Hypothalamus (tissue), 51 donors: ENCODE data around the gene BPIFB2.
"Not testable (repeated sequence)": the region's sequence is repeated elsewhere in the genome, so short reads cannot be mapped to it uniquely, and the experiment has no call there.

ENCODE experiments used
- DNase-seq, 51 donors: peaks; one replicate each; lab custom pipeline; 2025; lab: John Stamatoyannopoulos, UW

The BPIFB2 gene, protein sequence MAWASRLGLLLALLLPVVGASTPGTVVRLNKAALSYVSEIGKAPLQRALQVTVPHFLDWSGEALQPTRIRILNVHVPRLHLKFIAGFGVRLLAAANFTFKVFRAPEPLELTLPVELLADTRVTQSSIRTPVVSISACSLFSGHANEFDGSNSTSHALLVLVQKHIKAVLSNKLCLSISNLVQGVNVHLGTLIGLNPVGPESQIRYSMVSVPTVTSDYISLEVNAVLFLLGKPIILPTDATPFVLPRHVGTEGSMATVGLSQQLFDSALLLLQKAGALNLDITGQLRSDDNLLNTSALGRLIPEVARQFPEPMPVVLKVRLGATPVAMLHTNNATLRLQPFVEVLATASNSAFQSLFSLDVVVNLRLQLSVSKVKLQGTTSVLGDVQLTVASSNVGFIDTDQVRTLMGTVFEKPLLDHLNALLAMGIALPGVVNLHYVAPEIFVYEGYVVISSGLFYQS

GRCh38 chr20:33007376-33008335 lies at the start of gene BPIFB2:
TSS of gene BPIFB2 (plus strand) at chr20:33007704. CDS start at chr20:33008575, 871 bp downstream.
- DNase-seq = no peak

- no peak for DNase-seq
Observed at GRCh38 chr20:32958574-32958973, 48.9 kb upstream of the BPIFB2 start.

DNA sequence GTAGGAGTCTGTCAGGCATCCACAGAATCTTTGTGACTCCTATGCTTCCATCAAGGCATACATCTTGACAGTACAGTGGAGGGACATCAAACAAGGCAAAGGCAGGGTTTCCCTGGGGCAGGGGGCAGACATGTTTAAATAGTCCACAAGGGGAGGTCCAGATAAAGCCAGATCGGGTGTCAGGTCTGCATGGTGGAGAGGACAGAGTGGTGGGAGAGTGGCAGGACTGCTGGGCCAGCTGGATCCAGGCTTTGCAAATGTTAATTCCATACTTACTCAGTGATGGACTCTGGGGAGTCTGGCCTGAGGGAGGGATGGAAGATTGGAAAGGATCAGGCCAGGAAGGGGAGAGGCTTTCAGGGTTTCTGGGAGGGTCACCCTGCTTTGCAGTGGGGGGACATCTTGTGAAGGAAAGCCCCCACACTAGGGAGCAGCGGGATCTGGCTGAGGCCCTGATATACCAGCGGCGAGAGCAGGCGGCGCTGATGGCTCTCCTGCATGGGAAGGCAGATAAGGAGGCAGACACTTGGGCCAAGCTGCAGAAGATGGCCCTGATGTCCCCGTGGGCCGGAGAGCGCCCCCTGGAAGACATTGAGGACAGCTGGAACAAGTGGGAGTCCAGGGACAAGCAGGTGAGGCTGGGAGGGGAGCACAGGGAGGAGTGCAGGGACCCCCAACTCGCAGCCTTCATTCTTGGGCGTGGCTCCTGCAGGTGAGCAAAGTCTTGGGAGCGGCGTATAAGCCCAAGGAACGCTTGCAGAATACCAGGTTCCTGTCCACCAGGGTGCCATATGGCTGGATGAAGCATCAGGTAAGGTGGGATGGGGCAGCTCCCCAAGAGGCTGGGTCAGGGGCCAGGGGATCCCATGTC lies 47.9 kb upstream of the BPIFB2 start:
- DNase-seq = no peak

DNA sequence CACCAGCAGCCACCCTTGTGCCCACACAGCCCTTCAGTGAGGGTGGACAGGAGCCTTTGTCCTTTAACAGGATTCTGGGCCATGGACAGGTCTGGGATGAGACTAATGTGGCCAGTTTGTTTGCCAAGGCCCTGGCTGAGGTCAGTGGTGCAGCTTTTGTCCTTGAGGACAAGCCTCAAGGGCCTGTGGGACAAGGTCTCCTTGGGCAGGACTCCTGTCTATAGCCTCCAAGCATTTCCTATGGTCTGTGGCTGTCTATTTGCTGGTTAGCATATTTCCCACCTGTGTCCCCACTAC lies 47.3 kb upstream of the BPIFB2 start:
- DNase-seq = no peak

DNA sequence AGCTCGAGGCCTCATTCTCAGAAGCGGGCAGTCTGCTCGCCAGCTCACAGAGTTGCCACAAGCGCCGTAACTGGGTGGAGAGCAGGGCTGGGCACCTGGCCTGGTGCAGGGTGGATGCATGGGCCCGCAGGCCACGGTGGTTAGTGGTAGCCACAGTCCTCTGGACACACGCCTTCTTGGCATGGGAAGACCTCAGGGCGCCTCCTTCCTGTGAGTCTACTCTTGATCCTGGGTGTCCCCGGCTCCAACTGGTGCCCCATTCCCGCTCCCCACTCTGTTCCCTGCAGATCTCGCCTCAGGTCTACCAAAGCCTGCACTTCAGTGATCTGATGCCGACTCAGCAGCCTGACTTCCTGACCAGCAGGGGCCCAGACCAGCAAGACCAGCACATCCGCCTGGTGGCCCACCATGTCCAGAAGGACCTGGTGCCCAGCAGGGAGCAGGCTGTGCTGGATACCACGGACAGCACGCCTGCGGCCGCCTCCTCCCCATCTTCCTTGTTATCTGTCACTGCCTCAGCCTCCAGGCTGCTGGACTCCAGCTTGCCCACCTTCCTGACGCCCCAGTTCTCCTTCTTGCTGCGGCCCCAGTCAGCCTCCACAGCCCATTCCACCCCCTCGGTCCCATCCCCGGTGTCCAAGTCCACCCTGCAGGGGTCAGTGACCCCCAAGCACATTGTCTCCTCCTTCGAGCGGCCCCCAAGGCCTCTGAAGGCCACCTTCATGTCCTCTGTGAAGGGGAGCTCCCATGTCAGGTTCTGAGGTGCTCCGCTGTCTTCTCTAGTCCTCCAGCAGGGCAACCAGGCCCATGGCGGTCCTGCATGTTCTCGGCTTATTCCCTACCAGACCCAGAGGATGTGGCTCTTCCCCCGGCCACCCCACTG lies 46.4 kb upstream of the BPIFB2 start:
- DNase-seq = no peak

DNA sequence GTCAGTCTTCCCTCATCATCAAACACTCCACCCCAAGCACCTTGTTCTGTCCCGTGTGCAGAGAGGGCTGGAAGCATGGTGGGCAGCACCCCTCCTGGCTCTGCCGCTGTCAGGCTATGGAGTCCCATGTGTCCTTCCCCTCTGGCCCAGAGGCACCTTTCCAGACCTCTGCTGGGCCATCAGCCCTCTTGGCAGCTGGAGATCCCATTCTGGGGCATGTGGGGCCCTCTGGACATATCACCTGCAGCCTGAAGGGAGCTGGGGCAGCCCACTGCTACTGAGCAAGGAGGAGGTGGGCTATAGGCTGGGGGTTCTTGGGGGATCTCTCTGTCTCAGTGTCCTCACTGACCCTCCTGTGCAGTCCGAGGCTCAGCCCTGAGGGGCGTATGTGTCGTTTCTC lies 45.5 kb upstream of the BPIFB2 start:
- no peak for DNase-seq

GRCh38 chr20:32962646-32963045 lies 44.9 kb upstream of the BPIFB2 start:
- not testable (repeated sequence) for DNase-seq

- no peak for DNase-seq
Observed at GRCh38 chr20:32963176-32963575, 44.3 kb upstream of the BPIFB2 start.

GRCh38 chr20:32964575-32964974 lies 42.9 kb upstream of the BPIFB2 start:
- DNase-seq = no peak

- no peak for DNase-seq
Observed at GRCh38 chr20:32965115-32965514, 42.4 kb upstream of the BPIFB2 start.

GRCh38 chr20:32965581-32966373 lies 41.7 kb upstream of the BPIFB2 start:
- no peak for DNase-seq

DNA sequence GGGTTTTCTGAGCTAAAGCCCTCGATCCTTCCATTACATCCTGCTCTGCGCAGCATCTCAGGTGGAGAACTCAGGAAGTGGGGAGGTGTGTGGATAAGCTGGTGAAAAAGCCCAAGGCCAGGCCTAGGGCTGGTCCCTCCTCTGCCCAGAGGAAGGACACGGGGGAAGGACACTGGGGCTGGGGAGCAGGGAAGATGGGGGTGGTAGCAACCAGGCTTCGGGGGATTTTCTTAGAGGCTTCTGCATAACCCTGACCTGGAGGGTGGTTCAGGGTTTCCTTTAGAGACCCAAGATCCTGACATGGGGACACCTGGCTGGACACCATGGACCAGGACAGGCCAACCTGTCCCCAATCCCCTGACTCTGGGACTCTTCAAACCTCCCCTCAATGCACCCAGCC lies 41.1 kb upstream of the BPIFB2 start:
- DNase-seq = no peak

- no peak for DNase-seq
Observed at GRCh38 chr20:32966881-32967781, 40.4 kb upstream of the BPIFB2 start.

GRCh38 chr20:32967961-32968457 lies 39.5 kb upstream of the BPIFB2 start:
- no peak for DNase-seq

DNA sequence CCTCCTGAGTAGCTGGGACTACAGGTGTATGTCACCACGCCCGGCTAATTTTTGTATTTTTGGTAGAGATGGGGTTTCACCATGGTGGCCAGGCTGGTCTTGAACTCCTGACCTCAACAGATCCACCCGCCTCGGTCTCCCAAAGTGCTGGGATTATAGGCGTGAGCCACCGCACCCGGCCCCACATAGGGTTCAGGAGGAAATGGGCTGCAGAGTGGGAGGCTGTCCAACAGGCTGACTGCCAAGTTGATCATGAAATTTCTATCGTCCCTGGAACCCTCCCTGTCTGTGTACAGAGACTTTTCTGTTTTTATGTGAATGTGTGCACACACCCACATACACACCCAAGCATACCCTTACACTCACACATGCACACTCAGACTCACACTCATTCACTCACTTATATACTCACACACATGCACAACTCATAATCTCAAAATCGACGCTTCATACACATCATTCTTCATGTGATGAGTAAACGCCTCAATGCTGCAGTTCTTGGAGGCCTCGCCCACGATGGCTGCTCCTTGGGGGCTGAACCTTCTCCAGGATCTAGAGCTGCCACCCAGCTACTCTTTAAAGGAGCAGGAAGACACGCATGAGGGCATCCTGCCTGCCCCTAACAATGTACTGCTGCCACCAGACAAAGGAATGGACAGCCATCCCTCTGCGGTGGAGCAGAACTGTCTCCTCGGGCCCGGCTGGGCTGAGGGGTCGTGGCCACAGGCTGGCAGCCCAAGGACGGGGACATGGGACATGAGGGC lies 38.8 kb upstream of the BPIFB2 start:
- no peak for DNase-seq

DNA sequence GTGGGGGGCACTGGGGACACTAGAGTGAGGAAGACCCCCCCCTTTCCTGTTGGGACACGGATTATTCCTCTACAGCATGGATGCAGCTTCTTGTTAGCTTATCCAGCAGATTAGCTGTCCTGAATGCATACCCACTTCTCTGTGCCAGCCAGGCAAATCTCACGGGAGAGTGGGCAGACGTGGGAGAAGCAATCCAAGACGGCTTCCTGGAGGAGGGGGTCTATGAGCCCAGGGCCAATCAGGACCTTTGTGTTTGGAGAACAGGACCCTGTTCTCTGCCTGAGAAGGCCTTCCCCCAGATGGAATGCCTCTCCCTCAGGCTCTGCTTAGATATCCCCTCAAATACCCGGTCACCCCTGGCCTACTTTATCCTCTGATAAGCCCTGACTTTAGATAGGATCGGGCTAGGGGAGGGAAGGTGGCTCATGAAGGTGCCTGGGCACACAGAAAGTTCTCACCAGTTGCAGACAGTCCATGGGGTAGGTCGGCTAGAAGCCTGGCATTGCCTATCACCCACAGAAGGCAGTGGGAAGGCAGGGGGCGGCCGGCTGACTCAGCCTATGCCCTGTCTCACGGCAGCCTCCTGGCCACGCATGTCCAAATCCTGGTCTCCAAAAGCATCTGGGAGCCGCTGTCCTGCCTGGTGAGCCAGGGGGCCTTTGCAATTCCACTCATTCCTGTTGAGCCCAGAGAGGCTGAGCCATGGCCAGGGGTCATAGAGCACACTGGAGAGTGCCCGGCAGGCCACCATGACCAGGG lies 38.0 kb upstream of the BPIFB2 start:
- no peak for DNase-seq
